PC-9 (cell line): ENCODE data around the gene MYLK. TPM values are rescaled to one million over a fixed set of nuclear protein-coding genes. Genes with fewer than 3 reads are reported as not detected.

Source experiments
- BruUV-seq: library from RNA; stranded (reverse); fragments of 400-500 nt; replicated peaks from 2 replicates; lab custom pipeline; 2021; lab: Mats Ljungman, UMichigan
- CTCF ChIA-PET: fragments of 300-600 bp; sonication (Branson Sonifier 250); formaldehyde crosslinking; loops from one replicate; lab custom pipeline; 2022; ENCODE audit warnings: antibody characterized with exemption; lab: Charles Lee
- POLR2A ChIA-PET: fragments of 300-600 bp; sonication (Branson Sonifier 250); formaldehyde crosslinking; loops from one replicate; lab custom pipeline; 2022; ENCODE audit warnings: antibody characterized with exemption; ENCODE audit not compliant: unreplicated experiment; lab: Charles Lee
- DNase-seq, 2 experiments: peaks; one replicate each; pipeline versions ENCODE4 v3.0.0 to v3.0.0-alpha.2; 2015 to 2022; ENCODE audit warnings: mixed read lengths in 1 of 2
- H2AFZ ChIP-seq: fragments of 200-600 bp; sonication (generic); 2 replicates; pipeline ENCODE4 v1.8.1; 2017; ENCODE audit warnings: antibody characterized with exemption
- H3F3A ChIP-seq: fragments of 200-600 bp; sonication (generic); 2 replicates; pipeline ENCODE4 v1.8.1; 2017; ENCODE audit warnings: antibody characterized with exemption, mild to moderate bottlenecking, low read depth; ENCODE audit not compliant: insufficient read depth
- H3K27ac ChIP-seq: fragments of 200-600 bp; sonication (generic); 2 replicates; pipeline ENCODE4 v1.6.1; 2016; ENCODE audit warnings: mixed run types
- H3K27me3 ChIP-seq: fragments of 200-600 bp; sonication (generic); 2 replicates; pipeline ENCODE4 v1.6.1; 2016; ENCODE audit warnings: low read depth, mixed run types; ENCODE audit not compliant: insufficient read depth
- H3K36me3 ChIP-seq: fragments of 200-600 bp; sonication (generic); 2 replicates; pipeline ENCODE4 v1.6.1; 2016; ENCODE audit warnings: low read depth, mixed run types
- H3K4me1 ChIP-seq: fragments of 200-600 bp; sonication (generic); replicated peaks from 2 replicates; pipeline ENCODE4 v1.6.1; 2016; ENCODE audit warnings: mixed run types; ENCODE audit not compliant: insufficient read depth
- H3K4me2 ChIP-seq: fragments of 200-600 bp; sonication (generic); 2 replicates; pipeline ENCODE4 v1.6.1; 2017; ENCODE audit warnings: mixed run types
- H3K4me3 ChIP-seq: fragments of 200-600 bp; sonication (generic); 2 replicates; pipeline ENCODE4 v1.6.1; 2016; ENCODE audit warnings: mixed run types
- H3K79me2 ChIP-seq: fragments of 200-600 bp; sonication (generic); 2 replicates; pipeline ENCODE4 v1.6.1; 2017; ENCODE audit warnings: low read depth, mixed run types
- H3K9me2 ChIP-seq: fragments of 200-600 bp; sonication (generic); 2 replicates; pipeline ENCODE4 v1.8.1; 2017; ENCODE audit warnings: mild to moderate bottlenecking; ENCODE audit not compliant: insufficient read depth
- H3K9me3 ChIP-seq: fragments of 200-600 bp; sonication (generic); 2 replicates; pipeline ENCODE4 v1.8.1; 2016; ENCODE audit warnings: low read depth; ENCODE audit not compliant: insufficient read depth
- H4K20me1 ChIP-seq: fragments of 200-600 bp; sonication (generic); 2 replicates; pipeline ENCODE4 v1.8.1; 2017; ENCODE audit not compliant: insufficient read depth
- CTCF ChIP-seq: fragments of 200-600 bp; sonication (generic); conservative IDR thresholded peaks from 2 replicates; pipeline ENCODE4 v1.6.1; 2017; ENCODE audit warnings: mixed run types, antibody characterized with exemption, mild to moderate bottlenecking, moderate library complexity
- EZH2 ChIP-seq: fragments of 200-600 bp; sonication (generic); IDR thresholded peaks from 2 replicates; pipeline ENCODE4 v1.8.0; 2017; ENCODE audit warnings: antibody characterized with exemption, low read depth
- intact Hi-C: fragments of 100-400 bp; cut with micrococcal nuclease; formaldehyde crosslinking; loops from one replicate; pipeline ENCODE4 v1.10.0; 2022; ENCODE audit not compliant: unreplicated experiment
- total RNA-seq: library from RNA; stranded (reverse); gene quantifications from 2 replicates; pipeline ENCODE4 v1.2.3, GENCODE V29; 2021

Gene MYLK
- total RNA-seq, 1 experiment from 2014 or later: 0.72 TPM

- H3F3A ChIP-seq: no peaks in the 10 kb centered on the region
- no peaks in the 10 kb centered on the region for H4K20me1 ChIP-seq
- ChIA-PET POLR2A (no interaction called here), CTCF (no interaction called here)
- no peak overlapping the region for H3K4me3 ChIP-seq
- no peaks in the 10 kb centered on the region for H3K9me2 ChIP-seq
- H3K36me3 ChIP-seq: no peaks in the 10 kb centered on the region
- H3K4me2 ChIP-seq: no peak overlapping the region
- TF ChIP-seq EZH2: no peak
- TF ChIP-seq CTCF: no peak
- no peak overlapping the region for H2AFZ ChIP-seq
- BruUV-seq: no TSS peak
- DNase-seq: no peak
- no peaks in the 10 kb centered on the region for H3K79me2 ChIP-seq
- intact Hi-C loops: no loop called here
- H3K27me3 ChIP-seq: peaks cover 7% of the 10 kb centered on the region; the same call in 1 of the 2 replicates
- peaks cover 15% of the 10 kb centered on the region for H3K4me1 ChIP-seq
- H3K27ac ChIP-seq: no peak overlapping the region
- no peaks in the 10 kb centered on the region for H3K9me3 ChIP-seq
These were observed 199.5 kb downstream of the MYLK start for GRCh38 chr3:123684636-123685035.

GRCh38 chr3:123684209-123684608 lies 199.9 kb downstream of the MYLK start:
- DNase-seq: no peak
- no peaks in the 10 kb centered on the region for H3K79me2 ChIP-seq
- H3K27ac ChIP-seq: no peak overlapping the region
- no peaks in the 10 kb centered on the region for H3K36me3 ChIP-seq
- H3K4me3 ChIP-seq: no peak overlapping the region
- no peaks in the 10 kb centered on the region for H3F3A ChIP-seq
- no peak overlapping the region for H2AFZ ChIP-seq
- peaks cover 15% of the 10 kb centered on the region for H3K4me1 ChIP-seq
- H3K4me2 ChIP-seq: no peak overlapping the region
- no TSS peak for BruUV-seq
- H3K9me3 ChIP-seq: no peaks in the 10 kb centered on the region
- no peak for TF ChIP-seq CTCF
- TF ChIP-seq EZH2: no peak
- no peaks in the 10 kb centered on the region for H4K20me1 ChIP-seq
- ChIA-PET CTCF (no interaction called here), POLR2A (no interaction called here)
- H3K27me3 ChIP-seq: peaks cover 7% of the 10 kb centered on the region; the same call in 1 of the 2 replicates
- intact Hi-C loops: no loop called here
- H3K9me2 ChIP-seq: no peaks in the 10 kb centered on the region

GRCh38 chr3:123683505-123684154 lies 200.5 kb downstream of the MYLK start:
- Histone ChIP-seq H3K27me3 (peaks cover 7% of the 10 kb centered on the region; the same call in 1 of the 2 replicates), H3F3A (no peaks in the 10 kb centered on the region), H3K9me3 (no peaks in the 10 kb centered on the region), H3K4me1 (peaks cover 11% of the 10 kb centered on the region), H3K79me2 (no peaks in the 10 kb centered on the region), H3K36me3 (no peaks in the 10 kb centered on the region), H3K4me2 (no peak overlapping the region), H3K4me3 (no peak overlapping the region), H4K20me1 (no peaks in the 10 kb centered on the region), H3K9me2 (no peaks in the 10 kb centered on the region), H2AFZ (no peak overlapping the region), H3K27ac (no peak overlapping the region)
- DNase-seq: no peak
- BruUV-seq: no TSS peak
- CTCF ChIA-PET: no interaction called here
- POLR2A ChIA-PET: interaction anchor here (0.6 kb wide), 1 partner anchor 71 kb away, joined by 3 read pairs; no protein-coding TSS in a partner anchor
- intact Hi-C loops: no loop called here
- TF ChIP-seq EZH2 (no peak), CTCF (no peak)
